GM21529 (cell line): ENCODE results near the gene OR10R2.

Experiments
- ATAC-seq: cut with Tn5 transposase; IDR thresholded peaks from one replicate; pipeline ENCODE4 v1.9.1; 2021; ENCODE audit not compliant: unreplicated experiment

OR10R2 gene

GRCh38 chr1:158527190-158527815 is 55.3 kb downstream of the OR10R2 start:
- ATAC-seq: no peak
